RWPE2 (cell line): ENCODE measurements around the gene DEPDC5.

Experiments
- ATAC-seq: fragments of 200-7000 bp; cut with Tn5 transposase; 3 replicates; pipeline ENCODE4 v1.9.1; 2021; ENCODE audit warnings: low read depth
- DNase-seq: peaks from one replicate; pipeline ENCODE4 v3.0.0-alpha.2; 2020; ENCODE audit warnings: low spot score
- H3K27ac ChIP-seq: fragments of 450-650 bp; 2 replicates; pipeline ENCODE4 v1.5.1; 2017; ENCODE audit warnings: mild to moderate bottlenecking; ENCODE audit not compliant: poor library complexity, severe bottlenecking
- H3K27me3 ChIP-seq: fragments of 250-450 bp; sonication (Bioruptor Pico); 2 replicates; pipeline ENCODE4 v1.5.1; 2021; ENCODE audit warnings: mild to moderate bottlenecking, moderate library complexity; ENCODE audit not compliant: insufficient read depth, poor library complexity, severe bottlenecking
- H3K36me3 ChIP-seq: fragments of 250-450 bp; sonication (Bioruptor Pico); 2 replicates; pipeline ENCODE4 v1.5.1; 2020; ENCODE audit warnings: low read depth, mild to moderate bottlenecking, moderate library complexity
- H3K4me1 ChIP-seq: fragments of 250-450 bp; sonication (Bioruptor Pico); 2 replicates; pipeline ENCODE4 v1.5.1; 2021; ENCODE audit warnings: mild to moderate bottlenecking, moderate library complexity; ENCODE audit not compliant: insufficient read depth, poor library complexity, severe bottlenecking
- H3K4me3 ChIP-seq: fragments of 250-450 bp; sonication (Bioruptor Pico); 2 replicates; pipeline ENCODE4 v1.5.1; 2021; ENCODE audit warnings: mild to moderate bottlenecking, moderate library complexity; ENCODE audit not compliant: severe bottlenecking
- H3K9me3 ChIP-seq: fragments of 250-450 bp; sonication (Bioruptor Pico); 2 replicates; pipeline ENCODE4 v1.5.1; 2021; ENCODE audit warnings: mild to moderate bottlenecking, moderate library complexity; ENCODE audit not compliant: severe bottlenecking
- CTCF ChIP-seq: fragments of 450-650 bp; IDR thresholded peaks from one replicate; pipeline ENCODE4 v1.5.1; 2017; ENCODE audit warnings: mild to moderate bottlenecking, moderate library complexity; ENCODE audit not compliant: poor library complexity, severe bottlenecking

The DEPDC5 gene

GRCh38 chr22:31748490-31748889, 5.3 kb upstream of the DEPDC5 start:
- peak overlapping the region; percentile 68 for H3K27ac ChIP-seq
- H3K4me3 ChIP-seq, result peak overlapping the region; percentile 86
- DNase-seq, result no peak

GRCh38 chr22:31749636-31750364, 4.0 kb upstream of the DEPDC5 start, which contains the start of gene PRR14L:
PRR14L (minus strand) TSS chr22:31750132; CDS start chr22:31738860, 11,272 bp downstream.
- Histone ChIP-seq H3K36me3 (peaks cover 22% of the 10 kb centered on the region), H3K9me3 (no peaks in the 10 kb centered on the region), H3K4me3 (peak within 1 kb of the TSS; percentile 86), H3K27ac (peak within 1 kb of the TSS; percentile 68), H3K4me1 (peaks cover 18% of the 10 kb centered on the region), H3K27me3 (no peaks in the 10 kb centered on the region)
- ATAC-seq (peak; percentile 73), DNase-seq (peak; percentile 96)
- TF ChIP-seq CTCF, result peak; percentile 30

More at GRCh38 chr22:31748490-31748889, 5.3 kb upstream of the DEPDC5 start:
- Histone ChIP-seq H3K36me3 (peaks cover 27% of the 10 kb centered on the region), H3K27me3 (no peaks in the 10 kb centered on the region), H3K9me3 (no peaks in the 10 kb centered on the region), H3K4me1 (peaks cover 18% of the 10 kb centered on the region)
- no peak for ATAC-seq
- no peak for TF ChIP-seq CTCF

- H3K36me3 ChIP-seq, result peaks cover 16% of the 10 kb centered on the region
- TF ChIP-seq CTCF, result no peak
- H3K9me3 ChIP-seq, result no peaks in the 10 kb centered on the region
- H3K4me1 ChIP-seq, result peaks cover 18% of the 10 kb centered on the region
- DNase-seq (no peak), ATAC-seq (no peak)
- H3K27ac ChIP-seq, result peak overlapping the region; percentile 68
- peak overlapping the region; percentile 86 for H3K4me3 ChIP-seq
- H3K27me3 ChIP-seq, result no peaks in the 10 kb centered on the region
Observed at GRCh38 chr22:31750365-31751284, 3.2 kb upstream of the DEPDC5 start.

- H3K4me3 ChIP-seq, result no peak overlapping the region
- DNase-seq (no peak), ATAC-seq (no peak)
- TF ChIP-seq CTCF, result no peak
- no peaks in the 10 kb centered on the region for H3K9me3 ChIP-seq
- peaks cover 18% of the 10 kb centered on the region for H3K4me1 ChIP-seq
- no peaks in the 10 kb centered on the region for H3K27me3 ChIP-seq
- peak overlapping the region; percentile 82 for H3K27ac ChIP-seq
- peaks cover 8% of the 10 kb centered on the region for H3K36me3 ChIP-seq
Observed at GRCh38 chr22:31752096-31752847, 1.5 kb upstream of the DEPDC5 start.
